SK-N-MC (cell line): ENCODE results near the gene ELF4.

ENCODE experiments used
- DNase-seq: peaks from one replicate; pipeline ENCODE4 v3.0.0-alpha.2; 2011; ENCODE audit warnings: low read depth, low spot score
- H3K27ac ChIP-seq: fragments of 200-600 bp; sonication (generic); 2 replicates; pipeline ENCODE4 v1.5.1; 2016; ENCODE audit warnings: mixed run types
- H3K36me3 ChIP-seq: fragments of 200-600 bp; sonication (generic); 2 replicates; pipeline ENCODE4 v1.6.1; 2017; ENCODE audit warnings: antibody characterized with exemption, low read length, mixed read lengths; ENCODE audit not compliant: insufficient read depth
- H3K4me3 ChIP-seq: fragments of 200-600 bp; sonication (generic); 2 replicates; pipeline ENCODE4 v1.5.1; 2016
- H3K9ac ChIP-seq: fragments of 200-600 bp; sonication (generic); 2 replicates; pipeline ENCODE4 v1.8.0; 2017; ENCODE audit warnings: mixed run types, mixed read lengths; ENCODE audit not compliant: insufficient read length
- H3K9me3 ChIP-seq: fragments of 200-600 bp; sonication (generic); 2 replicates; pipeline ENCODE4 v1.6.1; 2017; ENCODE audit warnings: low read depth, mild to moderate bottlenecking, antibody characterized with exemption, low read length, moderate library complexity, mixed read lengths
- EZH2 ChIP-seq: fragments of 200-600 bp; sonication (generic); IDR thresholded peaks from one replicate; pipeline ENCODE4 v1.6.1; 2017; ENCODE audit warnings: antibody characterized with exemption
- FOXP2 ChIP-seq: optimal IDR thresholded peaks from 2 replicates; pipeline ENCODE3; 2011; ENCODE audit warnings: mild to moderate bottlenecking, moderate library complexity; ENCODE audit not compliant: insufficient read depth; ENCODE audit errors: extremely low read length, control extremely low read depth
- POLR2AphosphoS5 ChIP-seq: IDR thresholded peaks from 2 replicates; pipeline ENCODE4 v1.6.1; 2012; ENCODE audit warnings: mild to moderate bottlenecking, low read depth, low read length, borderline replicate concordance

Gene ELF4

GRCh38 chrX:130051176-130051845, 59.0 kb downstream of the ELF4 start:
- Histone ChIP-seq H3K27ac (no peak overlapping the region), H3K36me3 (peaks cover 26% of the 10 kb centered on the region), H3K4me3 (no peak overlapping the region), H3K9me3 (no peaks in the 10 kb centered on the region), H3K9ac (no peak overlapping the region)
- no peak for TF ChIP-seq POLR2AphosphoS5
- TF ChIP-seq FOXP2, result no peak
- no peak for TF ChIP-seq EZH2
- no peak for DNase-seq

GRCh38 chrX:130049821-130050220, 60.5 kb downstream of the ELF4 start:
- H3K36me3 ChIP-seq, result peaks cover 26% of the 10 kb centered on the region

GRCh38 chrX:130048686-130049222, 61.5 kb downstream of the ELF4 start:
- no peak for TF ChIP-seq POLR2AphosphoS5
- H3K36me3 ChIP-seq, result peaks cover 26% of the 10 kb centered on the region
- no peak overlapping the region for H3K4me3 ChIP-seq

More at GRCh38 chrX:130049821-130050220, 60.5 kb downstream of the ELF4 start:
- Histone ChIP-seq H3K9ac (no peak overlapping the region), H3K4me3 (no peak overlapping the region), H3K9me3 (no peaks in the 10 kb centered on the region), H3K27ac (no peak overlapping the region)
- DNase-seq, result no peak
- no peak for TF ChIP-seq EZH2
- no peak for TF ChIP-seq FOXP2
- no peak for TF ChIP-seq POLR2AphosphoS5

GRCh38 chrX:130047416-130047815, 62.9 kb downstream of the ELF4 start:
- no peak for DNase-seq
- TF ChIP-seq FOXP2 (no peak), EZH2 (no peak), POLR2AphosphoS5 (no peak)
- H3K9me3 ChIP-seq, result no peaks in the 10 kb centered on the region
- no peak overlapping the region for H3K27ac ChIP-seq
- no peak overlapping the region for H3K4me3 ChIP-seq
- H3K36me3 ChIP-seq, result peaks cover 26% of the 10 kb centered on the region
- H3K9ac ChIP-seq, result no peak overlapping the region

More at GRCh38 chrX:130048686-130049222, 61.5 kb downstream of the ELF4 start:
- DNase-seq, result no peak
- Histone ChIP-seq H3K9me3 (no peaks in the 10 kb centered on the region), H3K27ac (no peak overlapping the region), H3K9ac (no peak overlapping the region)

GRCh38 chrX:130039847-130040246, 70.5 kb downstream of the ELF4 start:
- TF ChIP-seq EZH2 (no peak), FOXP2 (no peak), POLR2AphosphoS5 (no peak)
- no peak overlapping the region for H3K4me3 ChIP-seq
- H3K9ac ChIP-seq, result no peak overlapping the region
- no peak for DNase-seq
- no peak overlapping the region for H3K27ac ChIP-seq
- no peaks in the 10 kb centered on the region; the same call in 1 of the 2 replicates for H3K36me3 ChIP-seq
- H3K9me3 ChIP-seq, result no peaks in the 10 kb centered on the region

GRCh38 chrX:130034178-130034577, 76.1 kb downstream of the ELF4 start:
- no peak for DNase-seq
- no peak for TF ChIP-seq FOXP2
- no peak for TF ChIP-seq POLR2AphosphoS5
- TF ChIP-seq EZH2, result no peak
- Histone ChIP-seq H3K9ac (no peak overlapping the region), H3K36me3 (no peaks in the 10 kb centered on the region; the same call in 1 of the 2 replicates), H3K27ac (no peak overlapping the region), H3K4me3 (no peak overlapping the region), H3K9me3 (no peaks in the 10 kb centered on the region)

GRCh38 chrX:130032552-130032951, 77.7 kb downstream of the ELF4 start:
- no peak for DNase-seq
- H3K9ac ChIP-seq, result no peak overlapping the region
- no peak overlapping the region for H3K4me3 ChIP-seq
- no peaks in the 10 kb centered on the region for H3K9me3 ChIP-seq
- TF ChIP-seq EZH2, result no peak
- no peak for TF ChIP-seq FOXP2
- no peak for TF ChIP-seq POLR2AphosphoS5
- H3K27ac ChIP-seq, result no peak overlapping the region
- H3K36me3 ChIP-seq, result no peaks in the 10 kb centered on the region; the same call in 1 of the 2 replicates

- no peak overlapping the region for H3K9ac ChIP-seq
- no peaks in the 10 kb centered on the region; the same call in 1 of the 2 replicates for H3K36me3 ChIP-seq
- no peak overlapping the region for H3K4me3 ChIP-seq
- H3K9me3 ChIP-seq, result no peaks in the 10 kb centered on the region
- DNase-seq, result no peak
- TF ChIP-seq POLR2AphosphoS5 (no peak), FOXP2 (no peak), EZH2 (no peak)
- no peak overlapping the region for H3K27ac ChIP-seq
Measured at GRCh38 chrX:130030826-130031225, 79.5 kb downstream of the ELF4 start.
